ENCODE measurements around the gene PPM1D. TPM values are rescaled to one million over a fixed set of nuclear protein-coding genes. Genes with fewer than 3 reads are reported as not detected.
"Not testable (repeated sequence)": the region's sequence is repeated elsewhere in the genome, so short reads cannot be mapped to it uniquely, and the experiment has no call there.

Gene PPM1D
- total and polyA plus RNA-seq, 2 donors (not counting 1 experiment from before 2014, with no cell fraction given): 6.5 to 27.2 TPM

DNA sequence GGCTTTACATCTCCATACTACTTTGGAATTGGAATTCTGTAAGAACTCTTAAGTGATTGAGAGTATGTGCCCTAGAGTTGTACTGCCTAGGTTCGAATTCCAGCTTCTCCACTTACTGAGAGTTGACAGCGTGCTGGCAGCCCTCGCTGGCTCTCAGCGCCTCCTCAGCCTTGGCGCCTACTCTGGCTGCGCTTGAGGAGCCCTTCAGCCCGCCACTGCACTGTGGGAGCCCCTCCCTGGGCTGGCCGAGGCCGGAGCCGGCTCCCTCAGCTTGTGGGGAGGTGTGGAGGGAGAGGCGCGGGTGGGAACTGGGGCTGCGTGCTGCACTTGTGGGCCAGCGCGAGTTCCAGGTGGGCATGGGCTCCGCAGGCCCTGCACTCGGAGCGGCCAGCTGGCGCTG lies 13.3 kb downstream of the PPM1D start:
- Histone ChIP-seq H3K4me1 (ENCODE audit: control insufficient read depth in 2 of 2, insufficient read depth in 2 of 2, low read length in 2 of 2) (no peaks in the 10 kb centered on the region), H3K4me2 (replicated peaks; ENCODE audit: low read depth, low read length, poor library complexity, severe bottlenecking) (no peak overlapping the region), H3K9ac (ENCODE audit: low read length) (no peak overlapping the region), H3K4me3 (ENCODE audit: control extremely low read depth in 1 of 5, extremely low read depth in 1 of 5, insufficient read depth in 1 of 5, low read depth in 2 of 5, low read length in 4 of 5) (no peak overlapping the region), H3K9me3 (ENCODE audit: control extremely low read depth in 1 of 3, control insufficient read depth in 2 of 3, insufficient read depth in 1 of 3, low read length in 2 of 3) (no peaks in the 10 kb centered on the region), H3K27ac (ENCODE audit: low read length in 2 of 2) (no peak overlapping the region), H4K20me1 (ENCODE audit: control insufficient read depth, insufficient read depth, low read length, poor library complexity, severe bottlenecking) (peaks cover 79% of the 10 kb centered on the region), H3K79me2 (ENCODE audit: control insufficient read depth, insufficient read depth, low read length) (peaks cover 94% of the 10 kb centered on the region), H2AFZ (ENCODE audit: insufficient read depth, low read depth, low read length, poor library complexity, severe bottlenecking) (no peak overlapping the region), H3K36me3 (replicated peaks in 1 of 2; ENCODE audit: control extremely low read depth in 1 of 2, control insufficient read depth in 1 of 2, extremely low read depth in 1 of 2, insufficient read depth in 2 of 2, low read length in 1 of 2) (peaks cover 0 to 4% of the 10 kb centered on the region in 2 experiments), H3K27me3 (replicated peaks in 1 of 4; ENCODE audit: control extremely low read depth in 1 of 4, control insufficient read depth in 3 of 4, insufficient read depth in 4 of 4, low read length in 3 of 4) (no peaks in the 10 kb centered on the region)
- Mint-ChIP-seq H3K9me3 (ENCODE audit: insufficient read depth) (no peaks in the 10 kb centered on the region), H3K27ac (no peak overlapping the region), H3K27me3 (no peaks in the 10 kb centered on the region), H3K4me1 (peaks cover 24% of the 10 kb centered on the region), H3K4me3 (no peak overlapping the region)
- POLR2A ChIA-PET: no interaction called here
- WGBS (ENCODE audit: insufficient coverage): 98% methylated on average over 15 of the region's 19 CpGs
- TF ChIP-seq, protein P1, sequence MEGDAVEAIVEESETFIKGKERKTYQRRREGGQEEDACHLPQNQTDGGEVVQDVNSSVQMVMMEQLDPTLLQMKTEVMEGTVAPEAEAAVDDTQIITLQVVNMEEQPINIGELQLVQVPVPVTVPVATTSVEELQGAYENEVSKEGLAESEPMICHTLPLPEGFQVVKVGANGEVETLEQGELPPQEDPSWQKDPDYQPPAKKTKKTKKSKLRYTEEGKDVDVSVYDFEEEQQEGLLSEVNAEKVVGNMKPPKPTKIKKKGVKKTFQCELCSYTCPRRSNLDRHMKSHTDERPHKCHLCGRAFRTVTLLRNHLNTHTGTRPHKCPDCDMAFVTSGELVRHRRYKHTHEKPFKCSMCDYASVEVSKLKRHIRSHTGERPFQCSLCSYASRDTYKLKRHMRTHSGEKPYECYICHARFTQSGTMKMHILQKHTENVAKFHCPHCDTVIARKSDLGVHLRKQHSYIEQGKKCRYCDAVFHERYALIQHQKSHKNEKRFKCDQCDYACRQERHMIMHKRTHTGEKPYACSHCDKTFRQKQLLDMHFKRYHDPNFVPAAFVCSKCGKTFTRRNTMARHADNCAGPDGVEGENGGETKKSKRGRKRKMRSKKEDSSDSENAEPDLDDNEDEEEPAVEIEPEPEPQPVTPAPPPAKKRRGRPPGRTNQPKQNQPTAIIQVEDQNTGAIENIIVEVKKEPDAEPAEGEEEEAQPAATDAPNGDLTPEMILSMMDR (IDR thresholded peaks at IDR 0.05): no peak
- no peak for TF ChIP-seq EZH2 (IDR thresholded peaks at IDR 0.05; ENCODE audit: borderline replicate concordance, insufficient read depth, low read depth, low read length, poor library complexity, severe bottlenecking)
- CTCF ChIA-PET: interaction anchor here (1.6 kb wide), 1 partner anchor 25 kb away, joined by 5 read pairs; no protein-coding TSS in a partner anchor
- no peak for DNase-seq
- intact Hi-C loops (cut with micrococcal nuclease): no loop called here
- ATAC-seq (ENCODE audit: low read depth): no peak

DNA sequence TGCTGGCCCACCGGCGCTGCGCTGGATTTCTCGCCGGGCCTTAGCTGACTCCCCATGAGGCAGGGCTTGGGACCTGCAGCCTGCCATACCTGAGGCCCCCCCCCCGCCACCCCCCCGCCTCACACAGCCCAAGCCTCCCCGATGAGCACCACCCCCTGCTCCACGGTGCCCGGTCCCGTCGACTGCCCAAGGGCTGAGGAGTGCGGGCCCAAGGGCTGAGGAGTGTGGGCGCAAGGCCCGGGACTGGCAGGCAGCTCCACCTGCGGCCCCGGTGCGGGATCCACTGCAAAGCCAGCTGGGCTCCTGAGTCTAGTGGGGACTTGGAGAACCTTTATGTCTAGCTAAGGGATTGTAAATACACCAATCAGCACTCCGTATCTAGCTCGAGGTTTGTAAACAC lies 13.8 kb downstream of the PPM1D start:
- H3K9me3 Mint-ChIP-seq (ENCODE audit: insufficient read depth); DNase-seq; H3K27ac Mint-ChIP-seq; H3K27me3 ChIP-seq (replicated peaks in 1 of 4; ENCODE audit: control extremely low read depth in 1 of 4, control insufficient read depth in 3 of 4, insufficient read depth in 4 of 4, low read length in 3 of 4); H3K27ac ChIP-seq (ENCODE audit: low read length in 2 of 2); H3K4me1 ChIP-seq (ENCODE audit: control insufficient read depth in 2 of 2, insufficient read depth in 2 of 2, low read length in 2 of 2); H2AFZ ChIP-seq (ENCODE audit: insufficient read depth, low read depth, low read length, poor library complexity, severe bottlenecking); intact Hi-C loops (cut with micrococcal nuclease); H3K9me3 ChIP-seq (ENCODE audit: control extremely low read depth in 1 of 3, control insufficient read depth in 2 of 3, insufficient read depth in 1 of 3, low read length in 2 of 3); ATAC-seq (ENCODE audit: low read depth); H3K4me2 ChIP-seq (replicated peaks; ENCODE audit: low read depth, low read length, poor library complexity, severe bottlenecking); H3K27me3 Mint-ChIP-seq; POLR2A ChIA-PET; H3K4me3 Mint-ChIP-seq; H3K36me3 ChIP-seq (replicated peaks in 1 of 2; ENCODE audit: control extremely low read depth in 1 of 2, control insufficient read depth in 1 of 2, extremely low read depth in 1 of 2, insufficient read depth in 2 of 2, low read length in 1 of 2); H3K9ac ChIP-seq (ENCODE audit: low read length); H3K4me3 ChIP-seq (ENCODE audit: control extremely low read depth in 1 of 5, extremely low read depth in 1 of 5, insufficient read depth in 1 of 5, low read depth in 2 of 5, low read length in 4 of 5): not testable (repeated sequence)
- CTCF ChIA-PET: interaction anchor here (1.6 kb wide), 1 partner anchor 24 kb away, joined by 5 read pairs; no protein-coding TSS in a partner anchor
- 96% methylated on average over 13 of the region's 20 CpGs for WGBS (ENCODE audit: insufficient coverage)
- peaks cover 79% of the 10 kb centered on the region for H4K20me1 ChIP-seq (ENCODE audit: control insufficient read depth, insufficient read depth, low read length, poor library complexity, severe bottlenecking)
- peaks cover 28% of the 10 kb centered on the region for H3K4me1 Mint-ChIP-seq
- peaks cover 94% of the 10 kb centered on the region for H3K79me2 ChIP-seq (ENCODE audit: control insufficient read depth, insufficient read depth, low read length)

DNA sequence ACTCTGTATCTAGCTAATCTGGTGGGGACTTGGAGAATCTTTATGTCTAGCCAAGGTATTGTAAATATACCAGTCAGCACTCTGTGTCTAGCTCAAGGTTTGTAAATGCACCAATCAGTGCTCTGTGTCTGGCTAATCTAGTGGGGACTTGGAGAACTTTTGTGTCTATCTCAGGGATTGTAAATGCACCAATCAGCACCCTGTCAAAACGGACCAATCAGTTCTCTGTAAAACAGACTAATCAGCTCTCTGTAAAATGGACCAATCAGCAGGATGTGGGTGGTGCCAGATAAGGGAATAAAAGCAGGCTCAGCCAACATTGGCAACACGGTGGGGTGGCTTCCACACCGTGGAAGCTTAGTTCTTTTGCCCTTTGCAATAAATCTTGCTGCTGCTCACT lies 14.3 kb downstream of the PPM1D start:
- WGBS (ENCODE audit: insufficient coverage): 100% methylated on average over 2 of the region's 3 CpGs
- H3K27ac Mint-ChIP-seq; H3K4me1 ChIP-seq (ENCODE audit: control insufficient read depth in 2 of 2, insufficient read depth in 2 of 2, low read length in 2 of 2); H3K27ac ChIP-seq (ENCODE audit: low read length in 2 of 2); H3K9me3 ChIP-seq (ENCODE audit: control extremely low read depth in 1 of 3, control insufficient read depth in 2 of 3, insufficient read depth in 1 of 3, low read length in 2 of 3); H3K4me3 ChIP-seq (ENCODE audit: control extremely low read depth in 1 of 5, extremely low read depth in 1 of 5, insufficient read depth in 1 of 5, low read depth in 2 of 5, low read length in 4 of 5); POLR2A ChIA-PET; H3K27me3 ChIP-seq (replicated peaks in 1 of 4; ENCODE audit: control extremely low read depth in 1 of 4, control insufficient read depth in 3 of 4, insufficient read depth in 4 of 4, low read length in 3 of 4); H2AFZ ChIP-seq (ENCODE audit: insufficient read depth, low read depth, low read length, poor library complexity, severe bottlenecking); H3K4me3 Mint-ChIP-seq; H3K27me3 Mint-ChIP-seq; H3K9ac ChIP-seq (ENCODE audit: low read length); H3K36me3 ChIP-seq (replicated peaks in 1 of 2; ENCODE audit: control extremely low read depth in 1 of 2, control insufficient read depth in 1 of 2, extremely low read depth in 1 of 2, insufficient read depth in 2 of 2, low read length in 1 of 2); ATAC-seq (ENCODE audit: low read depth); H3K9me3 Mint-ChIP-seq (ENCODE audit: insufficient read depth); DNase-seq; H3K4me2 ChIP-seq (replicated peaks; ENCODE audit: low read depth, low read length, poor library complexity, severe bottlenecking); intact Hi-C loops (cut with micrococcal nuclease): not testable (repeated sequence)
- H4K20me1 ChIP-seq (ENCODE audit: control insufficient read depth, insufficient read depth, low read length, poor library complexity, severe bottlenecking): peaks cover 76% of the 10 kb centered on the region
- H3K4me1 Mint-ChIP-seq: peaks cover 32% of the 10 kb centered on the region
- peaks cover 94% of the 10 kb centered on the region for H3K79me2 ChIP-seq (ENCODE audit: control insufficient read depth, insufficient read depth, low read length)
- CTCF ChIA-PET: interaction anchor here (1.6 kb wide), 1 partner anchor 24 kb away, joined by 5 read pairs; no protein-coding TSS in a partner anchor
